HEK293 (cell line): Measurements from ENCODE around the gene SLC46A1.

Experiments
- ZBTB17 ChIP-seq: fragments of 450-650 bp; formaldehyde crosslinking; IDR thresholded peaks from 2 replicates; pipeline ENCODE4 v1.5.1; 2016; ENCODE audit warnings: missing biosample characterization, missing genetic modification characterization
- ZNF2 ChIP-seq: fragments of 450-650 bp; formaldehyde crosslinking; IDR thresholded peaks from 2 replicates; pipeline ENCODE4 v1.5.1; 2016; ENCODE audit warnings: missing biosample characterization, missing genetic modification characterization
- ZNF626 ChIP-seq: fragments of 450-650 bp; sonication (Bioruptor Pico); formaldehyde crosslinking; IDR thresholded peaks from 2 replicates; pipeline ENCODE4 v1.5.1; 2018; ENCODE audit warnings: missing biosample characterization, missing genetic modification characterization, inconsistent platforms
- ZNF670 ChIP-seq: fragments of 450-650 bp; formaldehyde crosslinking; IDR thresholded peaks from 2 replicates; pipeline ENCODE4 v1.5.1; 2016; ENCODE audit warnings: missing biosample characterization, missing genetic modification characterization, low read depth
- ZNF707 ChIP-seq: fragments of 450-650 bp; formaldehyde crosslinking; IDR thresholded peaks from 2 replicates; pipeline ENCODE4 v1.5.1; 2016; ENCODE audit warnings: missing biosample characterization, missing genetic modification characterization
- ZSCAN30 ChIP-seq: fragments of 450-650 bp; IDR thresholded peaks from 2 replicates; pipeline ENCODE4 v1.5.1; 2018; ENCODE audit warnings: missing biosample characterization, mild to moderate bottlenecking, missing genetic modification characterization, moderate library complexity
- TF ChIP-seq, protein P1 (sequence below): fragments of 450-650 bp; formaldehyde crosslinking; IDR thresholded peaks from 2 replicates; pipeline ENCODE4 v1.5.1; 2017; ENCODE audit warnings: missing biosample characterization, missing genetic modification characterization
- TF ChIP-seq, protein P2 (sequence below): fragments of 450-650 bp; formaldehyde crosslinking; IDR thresholded peaks from 2 replicates; pipeline ENCODE4 v1.5.1; 2016; ENCODE audit warnings: missing biosample characterization, missing genetic modification characterization
- TF ChIP-seq, protein P3 (sequence below): fragments of 450-650 bp; formaldehyde crosslinking; IDR thresholded peaks from 2 replicates; pipeline ENCODE4 v1.5.1; 2016; ENCODE audit warnings: missing biosample characterization, missing genetic modification characterization, borderline replicate concordance
- TF ChIP-seq, protein P4 (sequence below): fragments of 450-650 bp; IDR thresholded peaks from 2 replicates; pipeline ENCODE4 v1.5.1; 2018; ENCODE audit warnings: missing biosample characterization, mild to moderate bottlenecking, missing genetic modification characterization
- TF ChIP-seq, protein P5 (sequence below): fragments of 450-650 bp; formaldehyde crosslinking; IDR thresholded peaks from 2 replicates; pipeline ENCODE4 v1.5.1; 2016; ENCODE audit warnings: missing biosample characterization, missing genetic modification characterization
- TF ChIP-seq, protein P6 (sequence below): fragments of 450-650 bp; formaldehyde crosslinking; IDR thresholded peaks from 2 replicates; pipeline ENCODE4 v1.5.1; 2016; ENCODE audit warnings: missing biosample characterization, missing genetic modification characterization
- TF ChIP-seq, protein P7 (sequence below): fragments of 450-650 bp; formaldehyde crosslinking; IDR thresholded peaks from 2 replicates; pipeline ENCODE4 v1.5.1; 2016; ENCODE audit warnings: missing biosample characterization, missing genetic modification characterization, borderline replicate concordance
- TF ChIP-seq, protein P8 (sequence below): fragments of 450-650 bp; formaldehyde crosslinking; IDR thresholded peaks from 2 replicates; pipeline ENCODE4 v1.5.1; 2016; ENCODE audit warnings: missing biosample characterization, missing genetic modification characterization
- TF ChIP-seq, protein P9 (sequence below): fragments of 450-650 bp; formaldehyde crosslinking; IDR thresholded peaks from 2 replicates; pipeline ENCODE4 v1.5.1; 2016; ENCODE audit warnings: missing biosample characterization, missing genetic modification characterization
- TF ChIP-seq, protein P10 (sequence below): fragments of 450-650 bp; formaldehyde crosslinking; IDR thresholded peaks from 2 replicates; pipeline ENCODE4 v1.5.1; 2017; ENCODE audit warnings: missing biosample characterization, missing genetic modification characterization

SLC46A1 gene

DNA sequence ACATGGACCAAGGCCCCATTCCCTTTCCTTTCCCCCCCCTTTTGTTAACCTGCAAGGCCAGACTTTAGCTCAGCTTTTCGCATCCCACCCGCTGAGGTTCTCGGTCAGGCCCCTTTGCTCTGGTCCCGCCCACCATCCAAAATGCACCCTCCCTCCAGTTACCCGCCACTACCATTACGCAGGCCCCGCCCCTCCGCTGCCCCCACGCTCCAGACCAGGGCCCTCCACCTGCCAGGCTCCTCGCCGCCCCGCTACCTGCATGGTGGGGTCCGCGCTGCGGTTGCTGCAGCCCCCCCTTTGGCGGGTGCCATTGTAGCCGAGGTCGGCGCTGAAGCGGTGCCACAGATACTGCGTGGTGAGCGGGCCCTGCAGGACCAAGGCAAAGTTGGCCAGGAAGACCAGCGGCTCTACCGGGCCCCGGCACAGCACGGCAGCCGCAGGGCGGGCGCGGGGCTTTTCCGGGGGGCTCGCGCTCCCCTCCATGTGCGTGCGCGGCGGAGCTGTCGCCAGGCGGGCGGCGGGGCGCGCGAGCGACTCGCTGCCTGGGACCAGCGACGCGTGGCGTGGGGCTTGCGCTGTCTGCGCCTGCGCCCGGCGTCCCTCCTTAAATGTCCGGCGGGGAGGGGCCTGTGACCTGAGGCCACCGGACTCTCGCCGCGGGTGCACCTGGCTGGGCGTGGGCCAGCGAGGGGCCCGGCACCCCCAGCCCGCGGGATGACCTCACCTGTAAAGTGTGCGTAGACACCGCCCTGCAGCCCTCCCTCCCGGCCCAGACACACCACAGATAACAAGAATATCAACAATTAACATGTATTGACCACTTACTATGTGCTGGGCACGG lies at the start of gene SLC46A1 (continued):
- TF ChIP-seq, protein P1, sequence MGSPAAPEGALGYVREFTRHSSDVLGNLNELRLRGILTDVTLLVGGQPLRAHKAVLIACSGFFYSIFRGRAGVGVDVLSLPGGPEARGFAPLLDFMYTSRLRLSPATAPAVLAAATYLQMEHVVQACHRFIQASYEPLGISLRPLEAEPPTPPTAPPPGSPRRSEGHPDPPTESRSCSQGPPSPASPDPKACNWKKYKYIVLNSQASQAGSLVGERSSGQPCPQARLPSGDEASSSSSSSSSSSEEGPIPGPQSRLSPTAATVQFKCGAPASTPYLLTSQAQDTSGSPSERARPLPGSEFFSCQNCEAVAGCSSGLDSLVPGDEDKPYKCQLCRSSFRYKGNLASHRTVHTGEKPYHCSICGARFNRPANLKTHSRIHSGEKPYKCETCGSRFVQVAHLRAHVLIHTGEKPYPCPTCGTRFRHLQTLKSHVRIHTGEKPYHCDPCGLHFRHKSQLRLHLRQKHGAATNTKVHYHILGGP = no peak
- TF ChIP-seq ZBTB17 (tag by site-specific recombination) (peak; percentile 26; the same call in 1 of the 2 replicates), ZNF2 (peak; percentile 38; the same call in 1 of the 2 replicates), ZSCAN30 (tag by site-specific recombination) (peak; percentile 71), ZNF626 (tag by site-specific recombination) (no peak), ZNF670 (tag by site-specific recombination) (no peak), ZNF707 (tag by site-specific recombination) (no peak)
- TF ChIP-seq, protein P2, sequence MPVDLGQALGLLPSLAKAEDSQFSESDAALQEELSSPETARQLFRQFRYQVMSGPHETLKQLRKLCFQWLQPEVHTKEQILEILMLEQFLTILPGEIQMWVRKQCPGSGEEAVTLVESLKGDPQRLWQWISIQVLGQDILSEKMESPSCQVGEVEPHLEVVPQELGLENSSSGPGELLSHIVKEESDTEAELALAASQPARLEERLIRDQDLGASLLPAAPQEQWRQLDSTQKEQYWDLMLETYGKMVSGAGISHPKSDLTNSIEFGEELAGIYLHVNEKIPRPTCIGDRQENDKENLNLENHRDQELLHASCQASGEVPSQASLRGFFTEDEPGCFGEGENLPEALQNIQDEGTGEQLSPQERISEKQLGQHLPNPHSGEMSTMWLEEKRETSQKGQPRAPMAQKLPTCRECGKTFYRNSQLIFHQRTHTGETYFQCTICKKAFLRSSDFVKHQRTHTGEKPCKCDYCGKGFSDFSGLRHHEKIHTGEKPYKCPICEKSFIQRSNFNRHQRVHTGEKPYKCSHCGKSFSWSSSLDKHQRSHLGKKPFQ (tag by site-specific recombination) = no peak
- TF ChIP-seq, protein P3, sequence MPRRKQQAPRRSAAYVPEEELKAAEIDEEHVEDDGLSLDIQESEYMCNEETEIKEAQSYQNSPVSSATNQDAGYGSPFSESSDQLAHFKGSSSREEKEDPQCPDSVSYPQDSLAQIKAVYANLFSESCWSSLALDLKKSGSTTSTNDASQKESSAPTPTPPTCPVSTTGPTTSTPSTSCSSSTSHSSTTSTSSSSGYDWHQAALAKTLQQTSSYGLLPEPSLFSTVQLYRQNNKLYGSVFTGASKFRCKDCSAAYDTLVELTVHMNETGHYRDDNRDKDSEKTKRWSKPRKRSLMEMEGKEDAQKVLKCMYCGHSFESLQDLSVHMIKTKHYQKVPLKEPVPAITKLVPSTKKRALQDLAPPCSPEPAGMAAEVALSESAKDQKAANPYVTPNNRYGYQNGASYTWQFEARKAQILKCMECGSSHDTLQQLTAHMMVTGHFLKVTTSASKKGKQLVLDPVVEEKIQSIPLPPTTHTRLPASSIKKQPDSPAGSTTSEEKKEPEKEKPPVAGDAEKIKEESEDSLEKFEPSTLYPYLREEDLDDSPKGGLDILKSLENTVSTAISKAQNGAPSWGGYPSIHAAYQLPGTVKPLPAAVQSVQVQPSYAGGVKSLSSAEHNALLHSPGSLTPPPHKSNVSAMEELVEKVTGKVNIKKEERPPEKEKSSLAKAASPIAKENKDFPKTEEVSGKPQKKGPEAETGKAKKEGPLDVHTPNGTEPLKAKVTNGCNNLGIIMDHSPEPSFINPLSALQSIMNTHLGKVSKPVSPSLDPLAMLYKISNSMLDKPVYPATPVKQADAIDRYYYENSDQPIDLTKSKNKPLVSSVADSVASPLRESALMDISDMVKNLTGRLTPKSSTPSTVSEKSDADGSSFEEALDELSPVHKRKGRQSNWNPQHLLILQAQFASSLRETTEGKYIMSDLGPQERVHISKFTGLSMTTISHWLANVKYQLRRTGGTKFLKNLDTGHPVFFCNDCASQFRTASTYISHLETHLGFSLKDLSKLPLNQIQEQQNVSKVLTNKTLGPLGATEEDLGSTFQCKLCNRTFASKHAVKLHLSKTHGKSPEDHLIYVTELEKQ (tag by site-specific recombination) = no peak
- TF ChIP-seq, protein P4, sequence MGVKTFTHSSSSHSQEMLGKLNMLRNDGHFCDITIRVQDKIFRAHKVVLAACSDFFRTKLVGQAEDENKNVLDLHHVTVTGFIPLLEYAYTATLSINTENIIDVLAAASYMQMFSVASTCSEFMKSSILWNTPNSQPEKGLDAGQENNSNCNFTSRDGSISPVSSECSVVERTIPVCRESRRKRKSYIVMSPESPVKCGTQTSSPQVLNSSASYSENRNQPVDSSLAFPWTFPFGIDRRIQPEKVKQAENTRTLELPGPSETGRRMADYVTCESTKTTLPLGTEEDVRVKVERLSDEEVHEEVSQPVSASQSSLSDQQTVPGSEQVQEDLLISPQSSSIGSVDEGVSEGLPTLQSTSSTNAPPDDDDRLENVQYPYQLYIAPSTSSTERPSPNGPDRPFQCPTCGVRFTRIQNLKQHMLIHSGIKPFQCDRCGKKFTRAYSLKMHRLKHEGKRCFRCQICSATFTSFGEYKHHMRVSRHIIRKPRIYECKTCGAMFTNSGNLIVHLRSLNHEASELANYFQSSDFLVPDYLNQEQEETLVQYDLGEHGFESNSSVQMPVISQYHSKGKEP (tag by site-specific recombination) = no peak; the same call in 1 of the 2 replicates
- TF ChIP-seq, protein P5, sequence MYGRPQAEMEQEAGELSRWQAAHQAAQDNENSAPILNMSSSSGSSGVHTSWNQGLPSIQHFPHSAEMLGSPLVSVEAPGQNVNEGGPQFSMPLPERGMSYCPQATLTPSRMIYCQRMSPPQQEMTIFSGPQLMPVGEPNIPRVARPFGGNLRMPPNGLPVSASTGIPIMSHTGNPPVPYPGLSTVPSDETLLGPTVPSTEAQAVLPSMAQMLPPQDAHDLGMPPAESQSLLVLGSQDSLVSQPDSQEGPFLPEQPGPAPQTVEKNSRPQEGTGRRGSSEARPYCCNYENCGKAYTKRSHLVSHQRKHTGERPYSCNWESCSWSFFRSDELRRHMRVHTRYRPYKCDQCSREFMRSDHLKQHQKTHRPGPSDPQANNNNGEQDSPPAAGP (tag by site-specific recombination) = peak; percentile 53
- TF ChIP-seq, protein P6, sequence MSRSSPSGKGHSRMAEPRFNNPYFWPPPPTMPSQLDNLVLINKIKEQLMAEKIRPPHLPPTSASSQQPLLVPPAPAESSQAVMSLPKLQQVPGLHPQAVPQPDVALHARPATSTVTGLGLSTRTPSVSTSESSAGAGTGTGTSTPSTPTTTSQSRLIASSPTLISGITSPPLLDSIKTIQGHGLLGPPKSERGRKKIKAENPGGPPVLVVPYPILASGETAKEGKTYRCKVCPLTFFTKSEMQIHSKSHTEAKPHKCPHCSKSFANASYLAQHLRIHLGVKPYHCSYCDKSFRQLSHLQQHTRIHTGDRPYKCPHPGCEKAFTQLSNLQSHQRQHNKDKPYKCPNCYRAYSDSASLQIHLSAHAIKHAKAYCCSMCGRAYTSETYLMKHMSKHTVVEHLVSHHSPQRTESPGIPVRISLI (tag by site-specific recombination) = no peak
- TF ChIP-seq, protein P7, sequence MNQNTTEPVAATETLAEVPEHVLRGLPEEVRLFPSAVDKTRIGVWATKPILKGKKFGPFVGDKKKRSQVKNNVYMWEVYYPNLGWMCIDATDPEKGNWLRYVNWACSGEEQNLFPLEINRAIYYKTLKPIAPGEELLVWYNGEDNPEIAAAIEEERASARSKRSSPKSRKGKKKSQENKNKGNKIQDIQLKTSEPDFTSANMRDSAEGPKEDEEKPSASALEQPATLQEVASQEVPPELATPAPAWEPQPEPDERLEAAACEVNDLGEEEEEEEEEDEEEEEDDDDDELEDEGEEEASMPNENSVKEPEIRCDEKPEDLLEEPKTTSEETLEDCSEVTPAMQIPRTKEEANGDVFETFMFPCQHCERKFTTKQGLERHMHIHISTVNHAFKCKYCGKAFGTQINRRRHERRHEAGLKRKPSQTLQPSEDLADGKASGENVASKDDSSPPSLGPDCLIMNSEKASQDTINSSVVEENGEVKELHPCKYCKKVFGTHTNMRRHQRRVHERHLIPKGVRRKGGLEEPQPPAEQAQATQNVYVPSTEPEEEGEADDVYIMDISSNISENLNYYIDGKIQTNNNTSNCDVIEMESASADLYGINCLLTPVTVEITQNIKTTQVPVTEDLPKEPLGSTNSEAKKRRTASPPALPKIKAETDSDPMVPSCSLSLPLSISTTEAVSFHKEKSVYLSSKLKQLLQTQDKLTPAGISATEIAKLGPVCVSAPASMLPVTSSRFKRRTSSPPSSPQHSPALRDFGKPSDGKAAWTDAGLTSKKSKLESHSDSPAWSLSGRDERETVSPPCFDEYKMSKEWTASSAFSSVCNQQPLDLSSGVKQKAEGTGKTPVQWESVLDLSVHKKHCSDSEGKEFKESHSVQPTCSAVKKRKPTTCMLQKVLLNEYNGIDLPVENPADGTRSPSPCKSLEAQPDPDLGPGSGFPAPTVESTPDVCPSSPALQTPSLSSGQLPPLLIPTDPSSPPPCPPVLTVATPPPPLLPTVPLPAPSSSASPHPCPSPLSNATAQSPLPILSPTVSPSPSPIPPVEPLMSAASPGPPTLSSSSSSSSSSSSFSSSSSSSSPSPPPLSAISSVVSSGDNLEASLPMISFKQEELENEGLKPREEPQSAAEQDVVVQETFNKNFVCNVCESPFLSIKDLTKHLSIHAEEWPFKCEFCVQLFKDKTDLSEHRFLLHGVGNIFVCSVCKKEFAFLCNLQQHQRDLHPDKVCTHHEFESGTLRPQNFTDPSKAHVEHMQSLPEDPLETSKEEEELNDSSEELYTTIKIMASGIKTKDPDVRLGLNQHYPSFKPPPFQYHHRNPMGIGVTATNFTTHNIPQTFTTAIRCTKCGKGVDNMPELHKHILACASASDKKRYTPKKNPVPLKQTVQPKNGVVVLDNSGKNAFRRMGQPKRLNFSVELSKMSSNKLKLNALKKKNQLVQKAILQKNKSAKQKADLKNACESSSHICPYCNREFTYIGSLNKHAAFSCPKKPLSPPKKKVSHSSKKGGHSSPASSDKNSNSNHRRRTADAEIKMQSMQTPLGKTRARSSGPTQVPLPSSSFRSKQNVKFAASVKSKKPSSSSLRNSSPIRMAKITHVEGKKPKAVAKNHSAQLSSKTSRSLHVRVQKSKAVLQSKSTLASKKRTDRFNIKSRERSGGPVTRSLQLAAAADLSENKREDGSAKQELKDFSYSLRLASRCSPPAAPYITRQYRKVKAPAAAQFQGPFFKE (tag by site-specific recombination) = no peak
- TF ChIP-seq, protein P8, sequence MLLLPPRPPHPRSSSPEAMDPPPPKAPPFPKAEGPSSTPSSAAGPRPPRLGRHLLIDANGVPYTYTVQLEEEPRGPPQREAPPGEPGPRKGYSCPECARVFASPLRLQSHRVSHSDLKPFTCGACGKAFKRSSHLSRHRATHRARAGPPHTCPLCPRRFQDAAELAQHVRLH (tag by site-specific recombination) = peak; percentile 96
- TF ChIP-seq, protein P9, sequence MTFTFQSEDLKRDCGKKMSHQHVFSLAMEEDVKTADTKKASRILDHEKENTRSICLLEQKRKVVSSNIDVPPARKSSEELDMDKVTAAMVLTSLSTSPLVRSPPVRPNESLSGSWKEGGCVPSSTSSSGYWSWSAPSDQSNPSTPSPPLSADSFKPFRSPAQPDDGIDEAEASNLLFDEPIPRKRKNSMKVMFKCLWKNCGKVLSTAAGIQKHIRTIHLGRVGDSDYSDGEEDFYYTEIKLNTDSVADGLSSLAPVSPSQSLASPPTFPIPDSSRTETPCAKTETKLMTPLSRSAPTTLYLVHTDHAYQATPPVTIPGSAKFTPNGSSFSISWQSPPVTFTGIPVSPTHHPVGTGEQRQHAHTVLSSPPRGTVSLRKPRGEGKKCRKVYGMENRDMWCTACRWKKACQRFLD (tag by site-specific recombination) = no peak
- TF ChIP-seq, protein P10, sequence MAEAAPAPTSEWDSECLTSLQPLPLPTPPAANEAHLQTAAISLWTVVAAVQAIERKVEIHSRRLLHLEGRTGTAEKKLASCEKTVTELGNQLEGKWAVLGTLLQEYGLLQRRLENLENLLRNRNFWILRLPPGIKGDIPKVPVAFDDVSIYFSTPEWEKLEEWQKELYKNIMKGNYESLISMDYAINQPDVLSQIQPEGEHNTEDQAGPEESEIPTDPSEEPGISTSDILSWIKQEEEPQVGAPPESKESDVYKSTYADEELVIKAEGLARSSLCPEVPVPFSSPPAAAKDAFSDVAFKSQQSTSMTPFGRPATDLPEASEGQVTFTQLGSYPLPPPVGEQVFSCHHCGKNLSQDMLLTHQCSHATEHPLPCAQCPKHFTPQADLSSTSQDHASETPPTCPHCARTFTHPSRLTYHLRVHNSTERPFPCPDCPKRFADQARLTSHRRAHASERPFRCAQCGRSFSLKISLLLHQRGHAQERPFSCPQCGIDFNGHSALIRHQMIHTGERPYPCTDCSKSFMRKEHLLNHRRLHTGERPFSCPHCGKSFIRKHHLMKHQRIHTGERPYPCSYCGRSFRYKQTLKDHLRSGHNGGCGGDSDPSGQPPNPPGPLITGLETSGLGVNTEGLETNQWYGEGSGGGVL (tag by site-specific recombination) = peak; percentile 92
